HG02610 (cell line): ENCODE measurements around the gene FARP1.
"Not testable (repeated sequence)": the region's sequence is repeated elsewhere in the genome, so short reads cannot be mapped to it uniquely, and the experiment has no call there.

Source experiments
- ATAC-seq: cut with Tn5 transposase; IDR thresholded peaks from one replicate; pipeline ENCODE4 v1.9.1; 2021; ENCODE audit warnings: mild to moderate bottlenecking, moderate library complexity; ENCODE audit not compliant: unreplicated experiment

The FARP1 gene

GRCh38 chr13:98222081-98222554, 79.2 kb downstream of the FARP1 start:
- ATAC-seq = no peak

- ATAC-seq = no peak
These were observed 79.9 kb downstream of the FARP1 start for GRCh38 chr13:98222816-98223215.

- no peak for ATAC-seq
These were observed 80.8 kb downstream of the FARP1 start for GRCh38 chr13:98223741-98224140.

GRCh38 chr13:98224557-98224956, 81.7 kb downstream of the FARP1 start:
- ATAC-seq = no peak

GRCh38 chr13:98225036-98225940, 82.4 kb downstream of the FARP1 start:
- ATAC-seq = no peak

GRCh38 chr13:98226496-98226895, 83.6 kb downstream of the FARP1 start:
- no peak for ATAC-seq

- no peak for ATAC-seq
These were observed 85.9 kb downstream of the FARP1 start for GRCh38 chr13:98228661-98229341.

GRCh38 chr13:98230762-98231161, 87.9 kb downstream of the FARP1 start:
- ATAC-seq = not testable (repeated sequence)

GRCh38 chr13:98232456-98232855, 89.6 kb downstream of the FARP1 start:
- no peak for ATAC-seq

GRCh38 chr13:98233127-98233526, 90.2 kb downstream of the FARP1 start:
- ATAC-seq = no peak

GRCh38 chr13:98234348-98234747, 91.5 kb downstream of the FARP1 start:
- ATAC-seq = no peak

- no peak for ATAC-seq
These were observed 93.3 kb downstream of the FARP1 start for GRCh38 chr13:98236197-98236596.

GRCh38 chr13:98237331-98237730, 94.4 kb downstream of the FARP1 start:
- no peak for ATAC-seq

GRCh38 chr13:98239162-98240076, 96.5 kb downstream of the FARP1 start:
- no peak for ATAC-seq

GRCh38 chr13:98240135-98240534, 97.2 kb downstream of the FARP1 start:
- ATAC-seq = no peak

GRCh38 chr13:98240974-98241373, 98.1 kb downstream of the FARP1 start:
- ATAC-seq = no peak

GRCh38 chr13:98241976-98242375, 99.1 kb downstream of the FARP1 start:
- no peak for ATAC-seq

- ATAC-seq = no peak
These were observed 99.5 kb downstream of the FARP1 start for GRCh38 chr13:98242403-98242802.

GRCh38 chr13:98243929-98244272, 101.0 kb downstream of the FARP1 start:
- ATAC-seq = no peak

GRCh38 chr13:98246538-98247172, 103.8 kb downstream of the FARP1 start:
- no peak for ATAC-seq

- ATAC-seq = no peak
These were observed 108.8 kb downstream of the FARP1 start for GRCh38 chr13:98251708-98252107.
